HS-5 (cell line): ENCODE results near the gene ICA1L.
A peak's percentile ranks its signal among the peaks of the same experiment; 100 is the strongest.

Experiments used
- DNase-seq: peaks from one replicate; pipeline ENCODE4 v3.0.0-alpha.2; 2012; ENCODE audit warnings: low read depth

The ICA1L gene

DNA sequence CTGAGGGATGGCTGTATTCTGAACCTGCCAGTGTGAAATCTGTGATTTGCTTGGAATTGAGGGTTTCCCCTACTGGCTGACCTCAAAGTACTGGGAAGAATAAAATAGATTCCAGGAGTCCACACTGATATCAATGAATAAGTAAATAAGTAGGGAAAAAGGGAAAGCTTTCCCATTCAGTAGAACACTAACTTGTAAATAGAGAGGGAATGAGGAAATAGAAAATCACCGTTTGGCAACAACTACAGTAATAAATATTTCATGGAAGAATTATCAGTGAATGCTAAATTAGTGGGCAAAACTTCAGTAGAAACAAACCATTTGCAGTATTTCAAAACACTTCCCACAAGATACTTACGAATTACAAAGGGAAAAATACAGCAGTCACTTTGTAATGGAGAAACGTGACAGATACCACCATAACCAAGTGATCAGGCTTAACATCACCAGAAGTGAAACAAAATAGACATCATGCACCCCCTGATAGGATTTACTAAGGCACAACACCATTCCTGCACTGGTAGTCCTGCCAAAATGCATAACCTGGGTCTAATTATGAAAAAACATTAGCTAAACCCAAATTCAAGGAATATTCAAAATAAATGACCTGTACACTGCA, 88.5 kb downstream of the ICA1L start:
- no peak for DNase-seq

DNA sequence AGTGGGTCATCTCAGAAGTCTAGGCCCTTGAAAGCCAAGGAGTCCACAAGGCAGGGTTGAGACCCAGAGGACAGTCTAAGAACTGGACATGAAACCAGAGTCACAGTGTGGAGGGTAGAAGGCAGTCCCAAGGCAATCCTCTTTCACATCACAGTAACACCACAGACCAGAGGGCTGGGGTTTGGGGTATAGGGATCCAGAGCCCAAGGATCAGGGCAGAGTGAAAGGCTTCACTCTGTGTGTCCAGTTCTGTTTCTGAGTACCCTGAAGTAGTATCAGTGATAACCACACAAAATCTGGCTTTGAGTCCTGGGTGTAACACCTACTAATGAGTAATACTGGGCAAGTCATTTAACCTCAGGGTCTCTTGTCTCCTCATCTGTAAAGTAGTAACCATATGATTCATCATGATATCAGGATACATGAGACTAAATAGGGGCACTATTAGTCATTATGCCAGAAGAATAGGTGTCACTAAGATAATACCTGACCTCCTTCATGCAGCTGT, 91.0 kb downstream of the ICA1L start:
- DNase-seq, result peak; percentile 75

- no peak for DNase-seq
Observed at GRCh38 chr2:202778217-202778616, 93.3 kb downstream of the ICA1L start.

DNA sequence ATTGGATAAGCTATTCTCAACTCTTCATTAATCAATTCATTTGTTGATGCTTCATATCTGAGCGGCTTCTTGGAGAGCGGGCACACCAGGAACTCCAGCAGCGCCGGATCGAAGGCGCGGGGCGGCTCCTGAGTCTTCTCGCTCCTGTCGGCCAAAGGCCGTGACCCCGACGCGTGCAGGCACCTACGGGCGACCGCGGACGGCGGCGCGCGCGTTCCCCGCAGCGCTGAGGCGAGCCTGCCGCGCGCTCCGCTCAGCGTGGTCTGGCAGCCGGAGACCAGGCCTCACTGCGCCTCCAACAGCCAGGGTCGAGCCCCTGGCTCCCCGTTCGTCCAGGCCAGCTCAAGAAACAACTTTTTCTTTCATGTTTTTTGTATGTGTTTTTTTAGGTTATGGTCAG, 97.5 kb downstream of the ICA1L start:
- no peak for DNase-seq

DNA sequence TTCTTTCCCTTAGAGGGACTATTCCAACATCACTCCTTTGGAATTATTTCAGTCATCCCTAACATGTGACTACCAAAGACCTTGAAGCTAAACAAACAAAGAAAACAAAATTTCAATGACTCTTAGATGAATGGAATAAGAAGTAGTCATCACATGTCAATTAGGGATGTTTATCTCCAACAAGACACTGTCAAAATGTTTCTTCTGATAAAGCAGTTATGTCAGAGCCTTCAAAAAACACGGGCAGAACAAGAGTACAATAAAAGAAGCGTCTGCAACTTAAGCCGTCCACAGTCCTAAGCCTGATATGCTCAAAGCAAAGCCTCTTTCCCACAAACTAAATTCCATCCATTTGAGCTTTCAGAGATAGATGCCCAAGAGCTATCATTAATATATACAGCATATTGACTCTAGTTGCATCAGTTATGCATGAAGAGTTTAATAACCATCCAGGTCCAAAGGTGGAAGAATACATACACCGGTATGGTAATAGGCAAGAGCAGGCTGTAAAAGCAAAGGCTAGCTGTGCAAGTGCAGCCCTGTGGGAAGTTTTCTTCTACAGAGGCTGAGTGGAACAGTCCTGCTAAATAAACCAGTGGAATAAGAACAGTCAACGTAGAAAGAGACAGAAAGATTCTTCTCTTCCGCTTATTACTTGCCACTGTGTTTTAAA, 98.1 kb downstream of the ICA1L start:
- no peak for DNase-seq

DNA sequence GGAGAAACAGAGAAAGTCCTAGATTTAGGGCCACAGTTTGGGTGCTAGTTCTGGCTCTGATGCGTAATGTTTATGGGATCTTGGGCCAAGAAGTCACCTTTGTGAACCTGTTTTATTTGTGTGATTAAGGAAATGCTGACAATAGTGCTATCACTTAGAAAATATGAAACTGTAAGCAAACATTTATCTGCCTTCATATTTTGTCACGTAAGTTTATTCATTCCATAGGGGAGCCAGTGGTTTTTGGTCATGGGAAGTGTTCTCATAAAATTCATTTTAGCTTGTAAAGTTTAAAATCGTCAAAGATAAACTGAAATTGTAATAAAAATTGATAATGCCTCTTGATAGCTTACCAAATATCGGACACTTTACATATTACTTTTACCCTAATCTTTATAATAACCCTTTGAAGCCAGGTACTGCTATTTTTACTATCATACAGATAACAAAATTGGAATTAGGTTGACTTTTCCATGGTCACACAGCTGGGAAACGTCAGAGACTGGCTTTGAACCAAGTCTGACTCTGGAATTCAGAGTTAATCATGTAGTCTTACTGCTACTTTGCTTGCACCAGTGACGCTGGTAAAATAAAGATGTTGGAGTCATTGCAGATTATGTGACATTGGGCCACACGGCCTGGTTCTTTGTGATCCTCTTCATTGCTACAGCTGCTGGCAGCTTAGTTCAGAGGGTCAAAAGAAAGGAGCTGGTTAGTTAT, 99.7 kb downstream of the ICA1L start:
- DNase-seq, result no peak

DNA sequence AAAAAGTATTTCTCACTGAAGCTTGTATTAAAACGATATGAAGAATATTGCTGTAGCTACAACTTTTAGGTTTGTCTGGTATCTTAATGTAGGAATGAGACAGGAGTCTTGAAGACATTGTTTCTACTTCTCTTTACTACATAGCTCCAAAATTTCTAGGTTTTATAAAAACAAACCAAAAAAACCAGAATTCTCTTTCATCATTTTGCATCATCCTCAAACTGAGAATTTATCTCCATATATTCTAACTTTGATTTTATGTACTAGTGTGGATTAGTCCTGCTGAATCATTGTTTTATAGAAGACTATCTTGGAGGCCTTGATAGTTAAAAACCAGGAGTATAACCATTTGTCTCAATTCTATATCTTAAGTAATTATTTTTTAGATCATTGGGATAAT, 100.2 kb downstream of the ICA1L start:
- DNase-seq, result no peak

- DNase-seq, result no peak
Observed at GRCh38 chr2:202769201-202769600, 102.4 kb downstream of the ICA1L start.

DNA sequence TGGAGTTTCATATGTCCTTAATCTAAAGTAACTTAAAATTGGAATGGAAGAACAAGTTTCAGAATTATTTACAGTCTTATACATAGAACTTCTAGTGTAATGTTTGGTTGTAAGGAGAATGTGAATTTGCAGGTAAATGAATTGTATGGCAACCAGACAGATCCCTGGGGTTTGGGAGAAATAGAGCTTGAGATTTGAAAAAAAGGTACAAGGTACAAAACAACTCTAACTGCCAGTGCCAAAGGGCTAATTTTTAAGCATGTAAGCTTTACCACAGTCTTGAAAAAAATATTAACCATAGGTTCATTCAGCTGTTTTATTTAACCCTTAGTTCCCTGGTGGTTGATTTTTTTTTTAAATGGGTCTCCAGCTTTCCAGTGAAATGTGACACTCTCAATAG, 103.3 kb downstream of the ICA1L start:
- no peak for DNase-seq

DNA sequence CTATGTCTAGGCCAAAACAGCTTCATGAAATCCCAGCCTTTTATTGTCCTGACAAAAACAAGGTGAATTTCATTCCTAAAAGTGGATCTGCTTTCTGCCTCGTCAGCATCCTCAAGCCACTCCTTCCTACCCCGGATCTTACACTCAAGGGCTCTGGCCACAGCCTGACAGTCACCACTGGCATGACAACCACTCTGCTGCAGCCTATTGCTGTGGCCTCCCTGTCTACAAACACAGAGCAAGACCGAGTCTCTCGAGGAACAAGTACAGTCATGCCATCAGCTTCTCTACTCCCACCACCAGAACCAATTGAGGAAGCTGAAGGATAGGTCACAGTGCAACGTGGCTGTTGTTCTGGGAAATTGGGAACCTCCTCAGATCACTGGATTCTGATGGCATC, 106.1 kb downstream of the ICA1L start:
- DNase-seq, result no peak

GRCh38 chr2:202764991-202765390, 106.6 kb downstream of the ICA1L start:
- no peak for DNase-seq

DNA sequence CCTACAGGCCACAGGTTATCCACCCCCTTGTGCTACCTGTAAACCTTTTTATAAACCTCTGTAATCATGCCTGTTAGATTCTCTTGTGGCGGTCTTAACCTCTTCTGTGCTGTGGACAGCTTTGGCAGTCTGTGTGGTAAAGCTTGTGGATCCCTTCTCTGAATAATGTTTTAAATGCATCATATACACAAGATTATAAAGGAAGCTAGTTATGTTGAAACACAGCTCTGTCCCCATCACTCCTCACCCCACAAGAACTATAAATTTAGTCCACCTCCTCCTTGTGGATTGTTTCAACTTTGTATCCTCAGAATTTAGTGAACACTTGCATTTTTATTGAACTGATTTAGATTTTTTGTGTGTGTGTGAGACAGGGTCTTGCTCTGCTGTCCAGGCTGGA, 107.7 kb downstream of the ICA1L start:
- no peak for DNase-seq

- DNase-seq, result no peak
Observed at GRCh38 chr2:202762556-202762955, 109.0 kb downstream of the ICA1L start.

DNA sequence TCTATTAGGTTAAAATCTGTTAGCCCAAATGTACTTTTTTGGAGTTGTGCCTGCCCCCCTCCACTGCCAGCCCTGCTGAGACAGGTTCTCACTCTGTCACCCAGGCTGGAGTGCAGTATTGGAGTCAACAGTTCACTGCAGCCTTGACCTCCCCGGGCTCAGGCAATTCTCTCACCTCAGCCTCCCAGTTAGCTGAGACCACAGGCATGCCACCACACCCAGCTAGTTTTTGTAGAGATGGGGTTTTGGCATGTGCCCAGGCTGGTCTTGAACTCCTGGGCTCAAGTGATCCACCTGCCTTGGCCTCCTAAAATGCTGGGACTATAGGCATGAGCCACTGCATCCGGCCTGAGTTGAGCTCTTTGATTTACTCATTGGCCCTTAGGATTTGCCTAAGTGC, 110.7 kb downstream of the ICA1L start:
- no peak for DNase-seq

DNA sequence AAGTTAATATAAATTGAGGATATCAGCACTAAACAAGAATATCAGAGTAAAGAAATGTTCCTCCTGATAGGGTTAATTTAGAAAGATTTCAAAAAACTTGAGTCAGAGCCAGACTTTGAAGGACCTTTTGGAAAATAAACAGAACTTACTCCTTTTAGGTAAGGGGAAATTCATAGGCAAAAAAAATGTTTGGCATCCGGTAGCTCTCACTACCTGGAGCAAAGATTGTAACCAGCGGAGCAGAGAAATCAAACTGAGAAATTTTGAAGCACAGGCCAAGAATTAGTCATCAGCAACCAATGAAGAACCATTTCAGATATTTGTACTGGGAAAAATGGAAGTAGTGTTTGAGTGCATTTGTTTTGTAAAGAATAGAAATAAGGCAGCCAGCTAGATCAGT, 113.0 kb downstream of the ICA1L start:
- DNase-seq, result no peak

DNA sequence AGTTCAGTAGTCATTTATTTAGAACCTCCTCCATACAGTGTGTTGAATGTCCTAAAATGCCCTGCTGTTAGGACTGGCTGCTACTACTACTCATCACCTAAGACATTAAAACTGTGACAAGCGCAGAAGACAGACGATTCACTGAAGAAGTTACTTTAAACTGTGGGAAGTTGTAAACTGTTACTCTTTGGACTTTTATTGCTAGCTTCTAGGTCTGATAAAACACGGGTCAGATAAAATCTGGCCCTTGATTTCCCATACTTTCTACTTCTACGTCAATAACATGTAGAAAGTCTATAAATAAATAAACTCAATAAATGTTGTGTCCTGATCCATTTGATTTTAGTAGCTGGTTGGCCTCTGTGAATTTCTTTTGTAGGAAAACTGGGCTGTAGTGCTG, 113.4 kb downstream of the ICA1L start:
- no peak for DNase-seq

DNA sequence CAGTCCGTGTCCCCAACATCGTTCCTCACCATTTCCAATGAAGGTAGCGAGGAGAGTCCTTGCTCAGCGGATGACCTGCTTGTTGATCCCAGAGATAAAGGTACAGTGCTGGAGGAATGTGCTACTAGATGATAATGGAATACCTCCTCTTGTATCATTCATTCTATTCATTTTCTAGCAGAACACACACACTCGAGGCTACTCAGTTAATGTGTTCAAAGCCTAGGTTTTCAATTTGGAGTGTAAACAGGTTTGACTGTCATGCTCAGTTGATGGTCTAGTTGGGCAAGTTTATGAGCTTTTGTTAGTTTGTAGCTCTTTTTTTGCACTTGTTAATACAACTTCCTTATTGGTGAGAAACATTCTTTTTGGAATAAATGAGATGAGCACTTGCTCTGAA, 114.2 kb downstream of the ICA1L start:
- DNase-seq, result no peak

DNA sequence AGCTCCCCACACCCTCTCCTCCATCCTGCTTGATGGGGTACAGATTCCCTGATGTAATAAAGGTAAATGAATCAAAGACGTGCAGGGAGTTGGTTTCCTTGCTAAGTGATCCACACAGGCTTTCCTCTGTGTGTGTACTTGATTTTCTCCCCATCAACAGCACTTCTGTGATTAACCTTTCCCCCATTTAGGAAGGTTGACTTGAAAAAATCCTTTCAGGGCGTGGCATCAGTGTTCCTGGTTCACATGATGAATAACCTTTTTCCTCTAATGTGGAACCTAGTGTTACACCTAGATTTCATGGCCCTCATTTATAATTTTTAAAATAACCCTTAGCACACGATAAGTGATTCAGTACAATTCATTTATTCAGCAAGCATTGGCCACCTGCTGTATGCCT, 115.0 kb downstream of the ICA1L start:
- DNase-seq, result no peak

DNA sequence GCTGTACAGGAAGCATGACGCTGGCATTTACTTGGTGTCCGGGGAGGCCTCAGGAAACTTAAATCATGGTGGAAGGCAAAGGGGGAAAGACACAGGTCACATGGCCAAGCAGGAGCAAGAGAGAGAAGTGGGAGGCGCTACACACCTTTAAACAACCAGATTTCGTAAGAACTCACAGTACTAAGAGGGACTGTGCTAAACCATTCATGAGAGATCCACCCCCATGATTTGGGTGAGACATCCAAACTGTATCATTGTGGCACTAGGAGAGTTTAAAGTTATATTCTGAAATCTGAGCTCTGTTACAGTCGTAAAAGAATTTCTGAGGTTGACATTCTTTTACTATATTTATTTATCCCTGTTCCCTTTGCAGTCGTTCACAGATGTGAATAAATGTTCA, 116.6 kb downstream of the ICA1L start:
- no peak for DNase-seq

DNA sequence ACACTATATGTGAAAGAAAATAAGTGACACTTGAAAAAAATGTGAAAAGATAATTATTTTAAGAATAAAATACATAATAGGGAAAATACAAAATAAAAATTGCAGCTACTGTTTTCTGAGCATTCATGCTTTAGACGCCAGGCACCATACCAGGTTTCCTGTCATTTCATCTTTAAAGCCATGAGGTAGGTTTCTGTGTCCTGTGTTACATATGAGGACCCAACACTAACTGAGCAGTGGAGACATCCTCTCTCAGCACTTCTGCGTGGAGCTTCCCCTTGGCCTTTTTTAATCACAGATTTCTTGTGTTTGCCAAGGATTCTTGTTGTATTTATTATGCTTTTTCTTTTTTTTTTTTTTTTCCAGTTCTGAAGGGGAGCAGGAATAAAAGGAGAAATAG, 119.5 kb downstream of the ICA1L start:
- no peak for DNase-seq

- DNase-seq, result no peak
Observed at GRCh38 chr2:202750763-202751427, 120.7 kb downstream of the ICA1L start.

GRCh38 chr2:202749477-202749876, 122.1 kb downstream of the ICA1L start:
- DNase-seq, result no peak

DNA sequence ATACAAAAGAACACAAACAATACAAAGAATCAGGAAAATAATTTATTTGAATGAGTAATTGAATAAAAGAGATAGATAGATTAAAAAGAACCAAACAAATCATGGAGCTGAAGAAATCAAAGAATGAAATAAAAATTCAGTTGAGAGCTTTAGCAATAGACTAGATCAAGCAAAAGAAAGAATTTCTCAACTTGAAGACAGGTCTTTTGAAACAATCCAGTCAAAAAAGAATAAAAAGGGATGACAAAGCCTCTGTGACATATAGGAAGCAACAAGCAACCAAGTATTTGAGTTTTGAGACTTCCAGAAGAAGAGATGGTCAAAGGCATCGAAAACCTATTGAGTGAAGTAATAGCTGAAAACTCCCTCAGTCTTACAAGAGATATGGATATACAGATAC, 128.0 kb downstream of the ICA1L start:
- DNase-seq, result no peak
